ENCODE data around the gene RANGAP1.

GRCh38 chr22:41237707-41238569 lies 48.0 kb downstream of the RANGAP1 start:
- TF ChIP-seq POLR2A (IDR thresholded peaks at IDR 0.05) = no peak
- TF ChIP-seq, protein P1, sequence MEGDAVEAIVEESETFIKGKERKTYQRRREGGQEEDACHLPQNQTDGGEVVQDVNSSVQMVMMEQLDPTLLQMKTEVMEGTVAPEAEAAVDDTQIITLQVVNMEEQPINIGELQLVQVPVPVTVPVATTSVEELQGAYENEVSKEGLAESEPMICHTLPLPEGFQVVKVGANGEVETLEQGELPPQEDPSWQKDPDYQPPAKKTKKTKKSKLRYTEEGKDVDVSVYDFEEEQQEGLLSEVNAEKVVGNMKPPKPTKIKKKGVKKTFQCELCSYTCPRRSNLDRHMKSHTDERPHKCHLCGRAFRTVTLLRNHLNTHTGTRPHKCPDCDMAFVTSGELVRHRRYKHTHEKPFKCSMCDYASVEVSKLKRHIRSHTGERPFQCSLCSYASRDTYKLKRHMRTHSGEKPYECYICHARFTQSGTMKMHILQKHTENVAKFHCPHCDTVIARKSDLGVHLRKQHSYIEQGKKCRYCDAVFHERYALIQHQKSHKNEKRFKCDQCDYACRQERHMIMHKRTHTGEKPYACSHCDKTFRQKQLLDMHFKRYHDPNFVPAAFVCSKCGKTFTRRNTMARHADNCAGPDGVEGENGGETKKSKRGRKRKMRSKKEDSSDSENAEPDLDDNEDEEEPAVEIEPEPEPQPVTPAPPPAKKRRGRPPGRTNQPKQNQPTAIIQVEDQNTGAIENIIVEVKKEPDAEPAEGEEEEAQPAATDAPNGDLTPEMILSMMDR (IDR thresholded peaks at IDR 0.05) = no peak

Measured in lower leg skin (tissue), 3 donors.